Midbrain (tissue), 1 donor: Measurements from ENCODE around the gene CCDC43.

Source experiments
- DNase-seq: peaks from one replicate; lab custom pipeline; 2025; lab: John Stamatoyannopoulos, UW

Gene CCDC43

GRCh38 chr17:44627513-44628242, 61.9 kb downstream of the CCDC43 start:
- DNase-seq, result no peak
